ENCODE measurements around the gene AGAP2. TPM values are rescaled to one million over a fixed set of nuclear protein-coding genes. Genes with fewer than 3 reads are reported as not detected.

The AGAP2 gene
- total and polyA plus RNA-seq, 9 of the 15 experiments (the other 6 are each of a cell fraction or from before 2014, with no cell fraction given) = 0.04 to 0.77 (median 0.28) TPM; not detected in 1

GRCh38 chr12:57720606-57721595 is 17.6 kb downstream of the AGAP2 start (continued):
- TF ChIP-seq ZNF280A (IDR thresholded peaks at IDR 0.05; ENCODE audit: low read depth, partially characterized antibody) (no peak), YY1 (IDR thresholded peaks at IDR 0.05; ENCODE audit: borderline replicate concordance in 1 of 3, control insufficient read depth in 1 of 3, extremely low read depth in 1 of 3, insufficient read depth in 3 of 3, insufficient read length in 1 of 3, insufficient replicate concordance in 2 of 3, low read depth in 1 of 3, low read length in 2 of 3) (no peak), ZSCAN32 (CRISPR knock-in tag; IDR thresholded peaks at IDR 0.05) (no peak), ZNF311 (CRISPR knock-in tag; IDR thresholded peaks at IDR 0.05) (no peak), ZNF133 (CRISPR knock-in tag; IDR thresholded peaks at IDR 0.05) (no peak), RFX7 (CRISPR knock-in tag; IDR thresholded peaks at IDR 0.05) (no peak), FOXK1 (CRISPR knock-in tag; IDR thresholded peaks at IDR 0.05; ENCODE audit: borderline replicate concordance) (no peak), WHSC1 (IDR thresholded peaks at IDR 0.05; ENCODE audit: low read length) (no peak)
- TF ChIP-seq, protein P1, sequence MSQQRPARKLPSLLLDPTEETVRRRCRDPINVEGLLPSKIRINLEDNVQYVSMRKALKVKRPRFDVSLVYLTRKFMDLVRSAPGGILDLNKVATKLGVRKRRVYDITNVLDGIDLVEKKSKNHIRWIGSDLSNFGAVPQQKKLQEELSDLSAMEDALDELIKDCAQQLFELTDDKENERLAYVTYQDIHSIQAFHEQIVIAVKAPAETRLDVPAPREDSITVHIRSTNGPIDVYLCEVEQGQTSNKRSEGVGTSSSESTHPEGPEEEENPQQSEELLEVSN (IDR thresholded peaks at IDR 0.05; ENCODE audit: borderline replicate concordance in 1 of 2, extremely low read depth in 1 of 2, insufficient read depth in 1 of 2, insufficient read length in 1 of 2, low read depth in 1 of 2, low read length in 1 of 2, poor library complexity in 1 of 2, severe bottlenecking in 1 of 2) = no peak
